Loucy (cell line): ENCODE results near the gene MBLAC2.

Experiments
- H2AFZ ChIP-seq: fragments of 200-600 bp; sonication (generic); 2 replicates; pipeline ENCODE4 v1.6.0; 2016; ENCODE audit warnings: antibody characterized with exemption, mild to moderate bottlenecking, low read length, moderate library complexity
- H3F3A ChIP-seq: fragments of 200-600 bp; 2 replicates; pipeline ENCODE4 v1.6.0; 2016; ENCODE audit warnings: antibody characterized with exemption, low read depth, mild to moderate bottlenecking
- H3K27me3 ChIP-seq: fragments of 200-600 bp; sonication (generic); 2 replicates; pipeline ENCODE4 v1.6.1; 2014; ENCODE audit warnings: low read length, mild to moderate bottlenecking; ENCODE audit not compliant: insufficient read depth, poor library complexity, severe bottlenecking
- H3K36me3 ChIP-seq: fragments of 200-600 bp; sonication (generic); 2 replicates; pipeline ENCODE4 v1.6.1; 2016; ENCODE audit warnings: low read length; ENCODE audit not compliant: insufficient read depth
- H3K4me1 ChIP-seq: fragments of 200-600 bp; sonication (generic); 2 replicates; pipeline ENCODE4 v1.5.1; 2014; ENCODE audit warnings: low read length, mild to moderate bottlenecking; ENCODE audit not compliant: insufficient read depth, poor library complexity, severe bottlenecking
- H3K4me2 ChIP-seq: fragments of 200-600 bp; sonication (generic); 2 replicates; pipeline ENCODE4 v1.6.0; 2014; ENCODE audit warnings: antibody characterized with exemption, low read length, low read depth, mild to moderate bottlenecking; ENCODE audit not compliant: poor library complexity, severe bottlenecking
- H3K4me3 ChIP-seq: fragments of 200-600 bp; sonication (generic); 2 replicates; pipeline ENCODE4 v1.5.1; 2014; ENCODE audit warnings: low read length, mild to moderate bottlenecking, mixed read lengths; ENCODE audit not compliant: poor library complexity, severe bottlenecking
- H3K79me2 ChIP-seq: fragments of 200-600 bp; sonication (generic); 2 replicates; pipeline ENCODE4 v1.6.1; 2014; ENCODE audit warnings: low read length; ENCODE audit not compliant: insufficient read depth
- H3K9ac ChIP-seq: fragments of 200-600 bp; sonication (generic); 2 replicates; pipeline ENCODE4 v1.6.0; 2014; ENCODE audit warnings: mild to moderate bottlenecking, low read depth, low read length, moderate library complexity; ENCODE audit not compliant: poor library complexity, severe bottlenecking
- H3K9me2 ChIP-seq: fragments of 200-600 bp; sonication (generic); replicated peaks from 2 replicates; pipeline ENCODE4 v1.6.1; 2016; ENCODE audit warnings: low read depth, low read length, mixed read lengths
- H3K9me3 ChIP-seq: fragments of 200-600 bp; sonication (generic); 2 replicates; pipeline ENCODE4 v1.6.1; 2014; ENCODE audit warnings: mild to moderate bottlenecking, antibody characterized with exemption, low read length, low read depth; ENCODE audit not compliant: insufficient read depth
- H4K20me1 ChIP-seq: fragments of 200-600 bp; sonication (generic); 2 replicates; pipeline ENCODE4 v1.6.0; 2014; ENCODE audit warnings: antibody characterized with exemption, low read length, mild to moderate bottlenecking; ENCODE audit not compliant: insufficient read depth, poor library complexity, severe bottlenecking
- CTCF ChIP-seq: fragments of 200-600 bp; sonication (generic); conservative IDR thresholded peaks from 2 replicates; pipeline ENCODE4 v1.5.1; 2014; ENCODE audit warnings: mild to moderate bottlenecking, antibody characterized with exemption, low read length
- EZH2phosphoT487 ChIP-seq: fragments of 200-600 bp; IDR thresholded peaks from 2 replicates; pipeline ENCODE4 v1.6.1; 2018; ENCODE audit warnings: antibody characterized with exemption, mild to moderate bottlenecking, moderate library complexity, borderline replicate concordance

Gene MBLAC2

GRCh38 chr5:90504743-90505142, 30.2 kb upstream of the MBLAC2 start:
- Histone ChIP-seq H3K9ac (no peak overlapping the region), H3K4me2 (no peak overlapping the region), H3K9me2 (no peaks in the 10 kb centered on the region), H3K4me3 (no peak overlapping the region), H3K36me3 (no peaks in the 10 kb centered on the region), H3K27me3 (no peaks in the 10 kb centered on the region), H3F3A (no peaks in the 10 kb centered on the region), H3K4me1 (no peaks in the 10 kb centered on the region), H2AFZ (no peak overlapping the region), H3K9me3 (no peaks in the 10 kb centered on the region), H4K20me1 (no peaks in the 10 kb centered on the region), H3K79me2 (no peaks in the 10 kb centered on the region)
- TF ChIP-seq CTCF (no peak), EZH2phosphoT487 (no peak)

- no peaks in the 10 kb centered on the region for H3K4me1 ChIP-seq
- no peaks in the 10 kb centered on the region for H3K27me3 ChIP-seq
- no peak overlapping the region for H3K4me3 ChIP-seq
- H4K20me1 ChIP-seq = no peaks in the 10 kb centered on the region
- no peak for TF ChIP-seq EZH2phosphoT487
- TF ChIP-seq CTCF = no peak
- no peak overlapping the region for H3K9ac ChIP-seq
- H3K9me3 ChIP-seq = no peaks in the 10 kb centered on the region
- no peaks in the 10 kb centered on the region for H3K9me2 ChIP-seq
- H3K36me3 ChIP-seq = no peaks in the 10 kb centered on the region
- H2AFZ ChIP-seq = no peak overlapping the region
- H3F3A ChIP-seq = no peaks in the 10 kb centered on the region
- no peaks in the 10 kb centered on the region for H3K79me2 ChIP-seq
- no peak overlapping the region for H3K4me2 ChIP-seq
Observed at GRCh38 chr5:90503596-90503995, 29.0 kb upstream of the MBLAC2 start.

- H3K4me3 ChIP-seq = no peak overlapping the region
- H3K79me2 ChIP-seq = no peaks in the 10 kb centered on the region
- H3K9me3 ChIP-seq = no peaks in the 10 kb centered on the region
- no peaks in the 10 kb centered on the region for H3K27me3 ChIP-seq
- no peak overlapping the region for H2AFZ ChIP-seq
- H3K4me1 ChIP-seq = no peaks in the 10 kb centered on the region
- no peaks in the 10 kb centered on the region for H3F3A ChIP-seq
- TF ChIP-seq CTCF (no peak), EZH2phosphoT487 (no peak)
- no peaks in the 10 kb centered on the region for H4K20me1 ChIP-seq
- H3K4me2 ChIP-seq = no peak overlapping the region
- no peaks in the 10 kb centered on the region for H3K36me3 ChIP-seq
- H3K9me2 ChIP-seq = no peaks in the 10 kb centered on the region
- no peak overlapping the region for H3K9ac ChIP-seq
Observed at GRCh38 chr5:90495146-90495545, 20.6 kb upstream of the MBLAC2 start.
